Measurements from ENCODE around the gene SUCLG2.

- TF ChIP-seq CTCF (conservative IDR thresholded peaks at IDR 0.05; ENCODE audit: low read length) = no peak
- TF ChIP-seq EZH2phosphoT487 (IDR thresholded peaks at IDR 0.05; ENCODE audit: borderline replicate concordance, low read depth, low read length) = no peak
These were observed 253.9 kb downstream of the SUCLG2 start for GRCh38 chr3:67400476-67400875.

Measured in OCI-LY7 (cell line).